Neural cell (in vitro differentiated cells): ENCODE data around the gene CHD9NB.

Experiments used
- CTCF ChIP-seq: fragments of 450-650 bp; IDR thresholded peaks from 2 replicates; pipeline ENCODE4 v1.5.1; 2014; ENCODE audit warnings: antibody characterized with exemption, mild to moderate bottlenecking, moderate library complexity; ENCODE audit not compliant: poor library complexity, severe bottlenecking
- EP300 ChIP-seq: fragments of 450-650 bp; conservative IDR thresholded peaks from 2 replicates; pipeline ENCODE4 v1.6.1; 2014; ENCODE audit warnings: antibody characterized with exemption, mild to moderate bottlenecking, moderate library complexity; ENCODE audit not compliant: poor library complexity, severe bottlenecking
- POLR2AphosphoS5 ChIP-seq: IDR thresholded peaks from 2 replicates; pipeline ENCODE4 v1.6.1; 2012
- RAD21 ChIP-seq: fragments of 450-650 bp; conservative IDR thresholded peaks from 2 replicates; pipeline ENCODE4 v1.6.1; 2014; ENCODE audit warnings: antibody characterized with exemption, mild to moderate bottlenecking, moderate library complexity
- REST ChIP-seq: IDR thresholded peaks from 2 replicates; pipeline ENCODE4 v1.6.1; 2012; ENCODE audit warnings: borderline replicate concordance
- SMC3 ChIP-seq: fragments of 450-650 bp; conservative IDR thresholded peaks from 2 replicates; pipeline ENCODE4 v1.6.1; 2014; ENCODE audit warnings: antibody characterized with exemption, mild to moderate bottlenecking, moderate library complexity; ENCODE audit not compliant: poor library complexity

GRCh38 chr16:53056392-53056881, 3.7 kb upstream of the CHD9NB start:
- TF ChIP-seq REST: no peak
- TF ChIP-seq CTCF: no peak
- no peak for TF ChIP-seq SMC3
- no peak for TF ChIP-seq POLR2AphosphoS5
- TF ChIP-seq EP300: no peak
- no peak for TF ChIP-seq RAD21
